ENCODE results near the gene SAMM50. TPM values are rescaled to one million over a fixed set of nuclear protein-coding genes. Genes with fewer than 3 reads are reported as not detected.
A peak's percentile ranks its signal among the peaks of the same experiment; 100 is the strongest.

SAMM50 gene
- total RNA-seq (2014; rRNA removed; shearing (Covaris generic)), result 47.6 and 52.0 TPM in 2 replicates

- DNase-seq, result peak; percentile 97
- no peaks in the 10 kb centered on the region for H3K36me3 ChIP-seq (replicated peaks; ENCODE audit: control insufficient read depth, insufficient read depth, low read length)
- no peaks in the 10 kb centered on the region for H3K27me3 ChIP-seq (ENCODE audit: control insufficient read depth, insufficient read depth, low read length)
- peak within 1 kb of the TSS; percentile 95 for H3K4me3 ChIP-seq (ENCODE audit: insufficient read depth, low read depth, low read length)
These were observed at the start of gene SAMM50 for GRCh38 chr22:43955040-43955882. TSS of gene SAMM50 (plus strand) at chr22:43955442. CDS start at chr22:43955578, 136 bp downstream.

- Histone ChIP-seq H3K4me3 (ENCODE audit: insufficient read depth, low read depth, low read length) (no peak overlapping the region), H3K36me3 (replicated peaks; ENCODE audit: control insufficient read depth, insufficient read depth, low read length) (no peaks in the 10 kb centered on the region), H3K27me3 (ENCODE audit: control insufficient read depth, insufficient read depth, low read length) (peaks cover 3% of the 10 kb centered on the region)
- DNase-seq, result no peak
These were observed 49.6 kb upstream of the SAMM50 start for GRCh38 chr22:43905681-43906080.

DNA sequence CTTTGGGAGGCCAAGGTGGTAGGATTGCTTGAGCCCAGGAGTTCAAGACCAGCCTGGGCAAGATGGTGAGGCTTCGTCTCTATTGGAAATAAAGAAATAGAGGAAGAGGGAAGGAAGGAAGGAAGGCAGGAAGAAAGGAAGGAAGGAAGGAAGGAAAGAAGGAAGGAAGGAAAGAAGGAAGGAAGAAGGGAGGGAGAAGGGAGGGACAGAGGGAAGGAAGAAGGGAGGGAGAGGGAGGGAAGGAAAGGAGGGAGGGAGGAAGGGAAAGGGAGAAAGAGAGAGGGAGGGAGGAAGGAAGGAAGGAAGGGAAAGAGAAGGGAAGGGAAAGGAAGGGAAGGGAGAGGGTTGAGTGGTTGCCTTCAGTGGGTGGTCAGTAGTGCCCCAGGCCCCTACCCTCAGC, 45.5 kb upstream of the SAMM50 start:
- no peak for DNase-seq
- no peaks in the 10 kb centered on the region for H3K36me3 ChIP-seq (replicated peaks; ENCODE audit: control insufficient read depth, insufficient read depth, low read length)

GRCh38 chr22:43910178-43910695, 45.0 kb upstream of the SAMM50 start:
- H3K36me3 ChIP-seq (replicated peaks; ENCODE audit: control insufficient read depth, insufficient read depth, low read length), result no peaks in the 10 kb centered on the region
- H3K4me3 ChIP-seq (ENCODE audit: insufficient read depth, low read depth, low read length), result no peak overlapping the region
- DNase-seq, result peak; percentile 61
- H3K27me3 ChIP-seq (ENCODE audit: control insufficient read depth, insufficient read depth, low read length), result peaks cover 1% of the 10 kb centered on the region; the same call in 1 of the 2 replicates

More for the DNA sequence above, 45.5 kb upstream of the SAMM50 start:
- H3K27me3 ChIP-seq (ENCODE audit: control insufficient read depth, insufficient read depth, low read length), result peaks cover 1% of the 10 kb centered on the region; the same call in 1 of the 2 replicates
- no peak overlapping the region for H3K4me3 ChIP-seq (ENCODE audit: insufficient read depth, low read depth, low read length)

DNA sequence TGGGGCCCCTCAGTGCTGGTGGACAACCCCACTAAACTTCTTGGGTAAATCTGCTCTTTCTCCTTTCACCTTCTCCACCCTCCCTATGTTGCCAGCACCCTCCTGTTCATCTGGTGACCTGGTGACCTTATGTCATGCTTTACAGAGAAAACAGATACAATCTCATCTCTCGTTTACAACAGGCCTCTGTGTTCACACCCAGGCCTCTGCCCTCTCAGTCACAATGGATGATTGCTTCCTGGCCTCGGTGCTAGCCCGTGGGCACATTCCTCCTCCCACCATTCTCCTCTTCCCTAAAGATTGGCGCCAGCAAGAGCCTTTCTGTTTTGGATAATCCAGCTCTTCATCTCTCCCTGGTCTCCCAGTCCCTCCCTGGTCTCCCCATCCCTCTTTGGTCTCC, 43.9 kb upstream of the SAMM50 start:
- Histone ChIP-seq H3K27me3 (ENCODE audit: control insufficient read depth, insufficient read depth, low read length) (peaks cover 1% of the 10 kb centered on the region; the same call in 1 of the 2 replicates), H3K4me3 (ENCODE audit: insufficient read depth, low read depth, low read length) (no peak overlapping the region), H3K36me3 (replicated peaks; ENCODE audit: control insufficient read depth, insufficient read depth, low read length) (no peaks in the 10 kb centered on the region)
- DNase-seq, result no peak

DNA sequence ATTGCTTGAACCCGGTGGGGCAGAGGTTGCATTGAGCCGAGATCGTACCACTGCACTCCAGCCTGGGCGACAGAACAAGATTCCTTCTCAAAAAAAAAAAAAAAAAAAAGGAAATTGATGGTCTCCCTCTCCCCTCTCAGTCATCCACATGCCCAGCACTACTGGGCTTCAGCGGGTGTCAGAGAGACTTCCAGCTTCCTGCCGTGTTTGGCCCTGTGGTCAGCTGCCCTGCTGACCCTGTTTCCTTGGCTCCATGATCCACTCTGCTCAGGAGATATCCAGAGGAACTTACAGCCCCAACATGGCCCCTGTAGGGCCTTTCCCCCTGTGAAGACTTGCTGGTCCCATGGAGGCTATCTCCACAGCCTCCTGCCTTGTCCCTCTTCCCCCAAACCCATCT, 37.7 kb upstream of the SAMM50 start:
- DNase-seq, result no peak
- Histone ChIP-seq H3K36me3 (replicated peaks; ENCODE audit: control insufficient read depth, insufficient read depth, low read length) (no peaks in the 10 kb centered on the region), H3K27me3 (ENCODE audit: control insufficient read depth, insufficient read depth, low read length) (no peaks in the 10 kb centered on the region), H3K4me3 (ENCODE audit: insufficient read depth, low read depth, low read length) (no peak overlapping the region)

- no peak for DNase-seq
- Histone ChIP-seq H3K27me3 (ENCODE audit: control insufficient read depth, insufficient read depth, low read length) (no peaks in the 10 kb centered on the region), H3K4me3 (ENCODE audit: insufficient read depth, low read depth, low read length) (no peak overlapping the region), H3K36me3 (replicated peaks; ENCODE audit: control insufficient read depth, insufficient read depth, low read length) (no peaks in the 10 kb centered on the region)
These were observed 35.9 kb upstream of the SAMM50 start for GRCh38 chr22:43919106-43919973.

GRCh38 chr22:43921370-43921769, 33.9 kb upstream of the SAMM50 start:
- Histone ChIP-seq H3K27me3 (ENCODE audit: control insufficient read depth, insufficient read depth, low read length) (no peaks in the 10 kb centered on the region), H3K36me3 (replicated peaks; ENCODE audit: control insufficient read depth, insufficient read depth, low read length) (no peaks in the 10 kb centered on the region; the same call in 1 of the 2 replicates), H3K4me3 (ENCODE audit: insufficient read depth, low read depth, low read length) (no peak overlapping the region)
- no peak for DNase-seq

DNA sequence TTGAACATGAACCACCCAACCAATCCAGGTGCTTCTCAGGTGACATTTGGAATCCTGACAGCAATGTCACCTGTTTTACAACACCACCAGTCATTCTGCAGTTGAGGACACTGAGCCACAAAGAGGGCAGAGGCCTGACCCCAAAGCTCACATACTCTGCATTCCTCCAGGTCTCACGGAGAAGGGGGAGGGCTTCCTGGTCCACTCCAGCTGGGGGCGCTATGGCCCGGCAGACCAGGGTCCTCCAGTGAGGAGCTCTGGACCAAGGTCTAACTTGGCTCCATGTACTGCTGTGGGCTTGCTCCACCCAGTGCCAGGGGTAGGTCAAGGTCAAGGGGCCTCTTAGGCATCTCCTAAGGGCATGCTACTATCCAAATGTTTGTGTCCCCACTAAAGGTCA, 33.1 kb upstream of the SAMM50 start:
- peak; percentile 52 for DNase-seq
- no peak overlapping the region for H3K4me3 ChIP-seq (ENCODE audit: insufficient read depth, low read depth, low read length)
- H3K36me3 ChIP-seq (replicated peaks; ENCODE audit: control insufficient read depth, insufficient read depth, low read length), result peaks cover 1% of the 10 kb centered on the region; the same call in 1 of the 2 replicates
- H3K27me3 ChIP-seq (ENCODE audit: control insufficient read depth, insufficient read depth, low read length), result no peaks in the 10 kb centered on the region

GRCh38 chr22:43923191-43923590, 32.1 kb upstream of the SAMM50 start:
- no peak for DNase-seq
- peaks cover 1% of the 10 kb centered on the region for H3K36me3 ChIP-seq (replicated peaks; ENCODE audit: control insufficient read depth, insufficient read depth, low read length)
- peak overlapping the region; percentile 46 for H3K4me3 ChIP-seq (ENCODE audit: insufficient read depth, low read depth, low read length)
- no peaks in the 10 kb centered on the region for H3K27me3 ChIP-seq (ENCODE audit: control insufficient read depth, insufficient read depth, low read length)

- peaks cover 1% of the 10 kb centered on the region for H3K36me3 ChIP-seq (replicated peaks; ENCODE audit: control insufficient read depth, insufficient read depth, low read length)
- no peaks in the 10 kb centered on the region for H3K27me3 ChIP-seq (ENCODE audit: control insufficient read depth, insufficient read depth, low read length)
- peak; percentile 100 for DNase-seq
- peak within 1 kb of the TSS; percentile 80 for H3K4me3 ChIP-seq (ENCODE audit: insufficient read depth, low read depth, low read length)
These were observed 31.4 kb upstream of the SAMM50 start, which contains the start of gene PNPLA3 for GRCh38 chr22:43923631-43924464. TSS of gene PNPLA3 (plus strand) at chr22:43923805. CDS start at chr22:43923912, 107 bp downstream.

DNA sequence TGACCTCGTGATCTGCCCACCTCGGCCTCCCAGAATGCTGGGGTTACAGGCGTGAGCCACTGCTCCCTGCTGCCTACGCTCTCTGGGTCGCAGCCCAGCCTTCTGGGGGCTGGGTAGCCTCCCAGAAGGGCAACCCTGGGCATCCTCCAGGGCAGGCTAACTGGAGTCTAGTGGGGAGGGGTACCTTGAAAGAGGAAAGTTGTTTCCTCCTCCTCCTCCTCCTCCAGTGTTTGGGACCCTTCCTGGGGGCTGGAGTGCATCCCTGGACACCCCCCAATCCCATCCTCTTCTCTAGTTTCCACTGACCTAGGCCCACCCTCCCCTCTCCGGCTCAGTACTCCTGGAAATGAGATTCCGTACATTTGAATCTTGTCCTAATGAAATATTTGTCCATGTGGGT, 30.4 kb upstream of the SAMM50 start:
- peak; percentile 69 for DNase-seq
- Histone ChIP-seq H3K36me3 (replicated peaks; ENCODE audit: control insufficient read depth, insufficient read depth, low read length) (peaks cover 2% of the 10 kb centered on the region), H3K4me3 (ENCODE audit: insufficient read depth, low read depth, low read length) (peak overlapping the region; percentile 80), H3K27me3 (ENCODE audit: control insufficient read depth, insufficient read depth, low read length) (no peaks in the 10 kb centered on the region)

DNA sequence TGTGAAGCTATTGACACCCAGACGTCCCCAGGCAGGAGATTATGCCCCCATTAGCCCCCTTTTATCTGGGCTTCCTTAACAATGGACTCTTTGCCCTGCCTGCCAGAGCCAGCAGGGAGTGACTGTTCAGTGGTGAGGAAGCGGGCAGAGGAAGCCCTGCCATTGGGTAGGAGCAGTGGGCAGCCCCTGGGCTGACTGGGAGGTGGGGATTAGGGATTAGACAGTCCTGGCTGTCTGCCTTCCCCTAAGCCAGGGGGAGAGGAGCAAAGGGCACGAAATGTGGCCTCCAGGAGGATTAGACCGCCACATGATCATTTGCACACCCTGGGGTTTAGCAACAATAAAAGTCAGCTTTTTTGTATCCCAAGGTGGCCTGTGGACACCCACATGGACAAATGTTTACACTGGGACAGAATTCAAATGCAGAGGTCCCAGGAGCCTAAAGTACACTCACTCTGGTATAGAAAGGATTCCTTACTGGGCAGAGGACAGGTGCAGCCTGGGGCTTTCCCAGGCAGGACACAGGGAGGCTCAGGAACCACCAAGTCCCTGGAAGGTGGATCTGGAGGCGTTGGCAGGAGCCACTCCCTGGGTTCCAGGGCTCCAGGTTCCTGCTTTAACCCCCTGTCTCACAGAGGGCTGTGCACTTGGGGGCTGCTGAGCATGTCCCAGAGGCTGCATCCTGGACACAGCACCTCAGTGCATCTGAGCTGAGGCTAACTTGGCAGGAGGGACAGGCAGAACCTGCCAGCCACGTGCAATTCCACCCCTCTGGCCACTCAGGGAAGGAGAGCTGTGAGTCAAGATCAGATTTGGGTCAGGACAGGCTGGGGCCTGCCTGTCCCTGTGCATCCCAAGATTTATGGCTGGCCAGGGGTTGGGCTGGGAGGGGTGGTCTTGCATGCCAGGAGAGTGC, 29.6 kb upstream of the SAMM50 start:
- Histone ChIP-seq H3K4me3 (ENCODE audit: insufficient read depth, low read depth, low read length) (peak overlapping the region; percentile 80; the same call in 1 of the 2 replicates), H3K27me3 (ENCODE audit: control insufficient read depth, insufficient read depth, low read length) (no peaks in the 10 kb centered on the region), H3K36me3 (replicated peaks; ENCODE audit: control insufficient read depth, insufficient read depth, low read length) (peaks cover 7% of the 10 kb centered on the region)
- peak; percentile 90 for DNase-seq
